HEK293T (cell line): ENCODE data around the gene SHISA6.

Experiments used
- FOXA1 ChIP-seq: fragments of 450-650 bp; IDR thresholded peaks from 2 replicates; pipeline ENCODE4 v1.6.1; 2016; ENCODE audit warnings: mild to moderate bottlenecking
- FOXK2 ChIP-seq: fragments of 450-650 bp; IDR thresholded peaks from 2 replicates; pipeline ENCODE4 v1.6.1; 2016; ENCODE audit warnings: mild to moderate bottlenecking
- HDGF ChIP-seq: fragments of 450-650 bp; IDR thresholded peaks from 2 replicates; pipeline ENCODE4 v1.6.1; 2017; ENCODE audit warnings: antibody characterized with exemption, borderline replicate concordance
- NFRKB ChIP-seq: fragments of 450-650 bp; IDR thresholded peaks from 2 replicates; pipeline ENCODE4 v1.6.1; 2016; ENCODE audit warnings: mild to moderate bottlenecking, moderate library complexity
- SP1 ChIP-seq: fragments of 450-650 bp; IDR thresholded peaks from 2 replicates; pipeline ENCODE4 v1.6.1; 2017
- SUZ12 ChIP-seq: fragments of 450-650 bp; IDR thresholded peaks from 2 replicates; pipeline ENCODE4 v1.6.1; 2016; ENCODE audit warnings: mild to moderate bottlenecking
- TARDBP ChIP-seq: fragments of 450-650 bp; IDR thresholded peaks from 2 replicates; pipeline ENCODE4 v1.6.1; 2016
- TF ChIP-seq, protein P1 (sequence below): fragments of 450-650 bp; IDR thresholded peaks from 2 replicates; pipeline ENCODE4 v1.6.1; 2016

DNA sequence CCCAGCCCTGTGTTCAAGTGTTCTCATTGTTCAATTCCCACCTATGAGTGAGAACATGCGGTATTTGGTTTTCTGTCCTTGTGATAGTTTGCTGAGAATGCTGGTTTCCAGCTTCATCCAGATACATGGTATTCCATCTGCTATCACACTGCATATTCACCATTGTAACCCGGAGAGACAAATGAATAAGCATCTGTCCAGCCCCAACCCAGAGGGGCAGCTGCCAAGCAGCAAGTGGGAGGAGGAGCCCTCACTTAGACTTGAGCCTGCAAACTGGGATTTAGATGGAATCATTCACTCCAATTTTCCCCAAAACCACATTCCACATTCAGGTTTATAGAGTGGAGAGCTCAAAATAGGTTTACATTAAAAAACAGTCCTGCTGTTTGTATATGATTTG is 41.6 kb downstream of the SHISA6 start:
- TF ChIP-seq TARDBP (no peak), SUZ12 (no peak), FOXA1 (no peak), SP1 (no peak), FOXK2 (no peak), HDGF (no peak), NFRKB (no peak)
- TF ChIP-seq, protein P1, sequence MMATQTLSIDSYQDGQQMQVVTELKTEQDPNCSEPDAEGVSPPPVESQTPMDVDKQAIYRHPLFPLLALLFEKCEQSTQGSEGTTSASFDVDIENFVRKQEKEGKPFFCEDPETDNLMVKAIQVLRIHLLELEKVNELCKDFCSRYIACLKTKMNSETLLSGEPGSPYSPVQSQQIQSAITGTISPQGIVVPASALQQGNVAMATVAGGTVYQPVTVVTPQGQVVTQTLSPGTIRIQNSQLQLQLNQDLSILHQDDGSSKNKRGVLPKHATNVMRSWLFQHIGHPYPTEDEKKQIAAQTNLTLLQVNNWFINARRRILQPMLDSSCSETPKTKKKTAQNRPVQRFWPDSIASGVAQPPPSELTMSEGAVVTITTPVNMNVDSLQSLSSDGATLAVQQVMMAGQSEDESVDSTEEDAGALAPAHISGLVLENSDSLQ, result no peak
